Endothelial cell of umbilical vein (primary cell): ENCODE measurements around the gene SELENOV. TPM values are rescaled to one million over a fixed set of nuclear protein-coding genes. Genes with fewer than 3 reads are reported as not detected.

ENCODE experiments used
- BruUV-seq: library from RNA; stranded (reverse); fragments of 400-500 nt; replicated peaks from 2 replicates; lab custom pipeline; 2021; lab: Mats Ljungman, UMichigan
- CTCF ChIA-PET: fragments of 300-600, 350-600 bp; sonication (Branson Sonifier 250); formaldehyde crosslinking; loops from one replicate; lab custom pipeline; 2021; ENCODE audit warnings: antibody characterized with exemption, inconsistent platforms; lab: Charles Lee
- POLR2A ChIA-PET: fragments of 300-600, 350-600 bp; sonication (Branson Sonifier 250); formaldehyde crosslinking; loops from one replicate; lab custom pipeline; 2021; ENCODE audit warnings: antibody characterized with exemption, inconsistent platforms; lab: Charles Lee
- DNase-seq: peaks from one replicate; pipeline ENCODE4 v3.0.0-alpha.2; 2011; ENCODE audit warnings: low read depth, low spot score
- FAIRE-seq: peaks from 2 replicates; lab custom pipeline; 2011; peaks lifted over from hg19 to GRCh38; lab: Jason Lieb, UNC
- H2AFZ ChIP-seq: 2 replicates; pipeline ENCODE4 v1.6.0; 2012; ENCODE audit warnings: low read depth, low read length, control low read depth, inconsistent platforms
- H3K27ac ChIP-seq: 2 replicates; pipeline ENCODE4 v1.5.1; 2011; ENCODE audit warnings: low read depth, mild to moderate bottlenecking, control low read depth, low read length, moderate library complexity; ENCODE audit not compliant: insufficient read depth
- H3K27me3 ChIP-seq, 2 experiments: 2 replicates each; pipeline versions ENCODE4 v1.6.0 to v1.6.1; 2011; ENCODE audit warnings: low read length in 2 of 2, mixed read lengths in 1 of 2; ENCODE audit not compliant: control insufficient read depth in 2 of 2, insufficient read depth in 2 of 2
- H3K36me3 ChIP-seq, 2 experiments: 2 replicates in 1 of 2; 3 replicates in 1 of 2; pipeline ENCODE4 v1.5.1; 2011; ENCODE audit warnings: low read length in 2 of 2, mild to moderate bottlenecking in 1 of 2, moderate library complexity in 1 of 2; ENCODE audit not compliant: control insufficient read depth in 2 of 2, insufficient read depth in 2 of 2; ENCODE audit errors: extremely low read depth in 1 of 2
- H3K4me1 ChIP-seq: 3 replicates; pipeline ENCODE4 v1.5.1; 2011; ENCODE audit warnings: mild to moderate bottlenecking, low read length; ENCODE audit not compliant: control insufficient read depth, insufficient read depth; ENCODE audit errors: extremely low read depth
- H3K4me2 ChIP-seq: 2 replicates; pipeline ENCODE4 v1.6.1; 2011; ENCODE audit warnings: low read length, control low read depth, mixed read lengths; ENCODE audit not compliant: insufficient read depth
- H3K4me3 ChIP-seq, 3 experiments: fragments of 200-600 bp in 1 of 3; sonication (generic), shearing (Covaris generic) in 1 of 3; replicated peaks in 1 of 3; 2 replicates each; pipeline ENCODE4 v1.5.1; 2011 to 2016; ENCODE audit warnings: control low read depth in 3 of 3, low read length in 3 of 3, mild to moderate bottlenecking in 2 of 3, inconsistent platforms in 1 of 3, low read depth in 1 of 3, moderate library complexity in 1 of 3; ENCODE audit not compliant: insufficient read depth in 1 of 3
- H3K79me2 ChIP-seq: 2 replicates; pipeline ENCODE4 v1.6.0; 2012; ENCODE audit warnings: low read length, inconsistent platforms; ENCODE audit not compliant: control insufficient read depth, insufficient read depth
- H3K9ac ChIP-seq: replicated peaks from 2 replicates; pipeline ENCODE3; 2011; ENCODE audit warnings: low read length, control low read depth; ENCODE audit not compliant: insufficient read depth; ENCODE audit errors: extremely low read depth
- H3K9me1 ChIP-seq: replicated peaks from 3 replicates; pipeline ENCODE4 v1.6.0; 2011; ENCODE audit warnings: mild to moderate bottlenecking, low read length; ENCODE audit not compliant: control insufficient read depth, insufficient read depth; ENCODE audit errors: extremely low read depth
- H3K9me3 ChIP-seq: replicated peaks from 2 replicates; pipeline ENCODE4 v1.5.1; 2012; ENCODE audit warnings: low read length, inconsistent platforms; ENCODE audit not compliant: control insufficient read depth, insufficient read depth
- H4K20me1 ChIP-seq: replicated peaks from 2 replicates; pipeline ENCODE3; 2011; ENCODE audit warnings: mild to moderate bottlenecking, low read length; ENCODE audit not compliant: control insufficient read depth, insufficient read depth; ENCODE audit errors: extremely low read depth
- CTCF ChIP-seq, 2 donors: IDR thresholded peaks; 1 replicate in 1 of 2; 2 replicates in 1 of 2; pipeline ENCODE4 v1.5.1; 2011; ENCODE audit warnings: low read length in 2 of 2, mild to moderate bottlenecking in 2 of 2, moderate library complexity in 2 of 2, control low read depth in 1 of 2, inconsistent platforms in 1 of 2, low read depth in 1 of 2; ENCODE audit not compliant: insufficient read depth in 1 of 2; ENCODE audit errors: extremely low read depth in 1 of 2
- EZH2 ChIP-seq: IDR thresholded peaks from 2 replicates; pipeline ENCODE4 v1.6.1; 2012; ENCODE audit warnings: borderline replicate concordance, low read depth, mild to moderate bottlenecking, moderate library complexity, low read length, inconsistent platforms; ENCODE audit not compliant: severe bottlenecking
- FOS ChIP-seq: IDR thresholded peaks from 2 replicates; pipeline ENCODE4 v1.6.1; 2011; ENCODE audit warnings: mild to moderate bottlenecking, low read length, moderate library complexity, borderline replicate concordance; ENCODE audit not compliant: insufficient read depth
- GATA2 ChIP-seq: IDR thresholded peaks from 2 replicates; pipeline ENCODE4 v1.7.0; 2011; ENCODE audit warnings: low read depth, mild to moderate bottlenecking, moderate library complexity, mixed read lengths, low read length; ENCODE audit not compliant: insufficient read length, insufficient read depth
- JUN ChIP-seq: IDR thresholded peaks from 2 replicates; pipeline ENCODE4 v1.6.1; 2011; ENCODE audit warnings: borderline replicate concordance, low read depth; ENCODE audit not compliant: insufficient read length, insufficient read depth
- MAX ChIP-seq: IDR thresholded peaks from 2 replicates; pipeline ENCODE4 v1.6.1; 2011; ENCODE audit not compliant: insufficient read depth, insufficient read length
- MYC ChIP-seq: IDR thresholded peaks from one replicate; pipeline ENCODE4 v1.6.1; 2011; ENCODE audit warnings: mild to moderate bottlenecking, low read depth, low read length
- POLR2A ChIP-seq: IDR thresholded peaks from 2 replicates; pipeline ENCODE4 v1.6.1; 2012; ENCODE audit warnings: low read depth, mild to moderate bottlenecking, control low read depth, low read length
- POLR2AphosphoS5 ChIP-seq: IDR thresholded peaks from 2 replicates; pipeline ENCODE4 v1.6.1; 2012; ENCODE audit warnings: low read depth, mild to moderate bottlenecking, control low read depth, low read length, moderate library complexity; ENCODE audit not compliant: insufficient read depth
- dilution Hi-C: fragments of 300-500 bp; cut with MboI; formaldehyde crosslinking; loops from one replicate; pipeline ENCODE4 v1.15.0; 2019; ENCODE audit warnings: low sequenced_read_pairs; ENCODE audit not compliant: extremely low pct_ligation_motif_present
- intact Hi-C: fragments of 100-400 bp; cut with micrococcal nuclease; formaldehyde crosslinking; loops from one replicate; pipeline ENCODE4 v1.10.0; 2022
- polyA plus RNA-seq, 4 experiments: library from polyadenylated mRNA; depleted of rRNA in 3 of 4; stranded (reverse) in 3 of 4; unstranded in 1 of 4; fragments of >200 nt; gene quantifications; 2 replicates each; pipeline versions ENCODE4 v1.2.1 to v1.2.3, GENCODE V29; 2011 to 2012; ENCODE audit warnings: missing spikeins in 1 of 4
- total RNA-seq: library from RNA; stranded (reverse); gene quantifications from 2 replicates; pipeline ENCODE4 v1.2.3, GENCODE V29; 2021

SELENOV gene
- total and polyA plus RNA-seq, 2 donors (not counting 3 experiments of a cell fraction or from before 2014, with no cell fraction given): not detected

GRCh38 chr19:39558624-39559117, 43.7 kb downstream of the SELENOV start:
- Histone ChIP-seq H3K4me3 (no peak overlapping the region), H3K9ac (no peak overlapping the region), H4K20me1 (no peaks in the 10 kb centered on the region), H3K79me2 (no peaks in the 10 kb centered on the region), H3K4me1 (no peaks in the 10 kb centered on the region), H3K27ac (no peak overlapping the region), H3K9me1 (no peaks in the 10 kb centered on the region), H3K4me2 (no peak overlapping the region), H3K36me3 (no peaks in the 10 kb centered on the region), H3K9me3 (no peaks in the 10 kb centered on the region), H2AFZ (no peak overlapping the region), H3K27me3 (peaks cover 2 to 3% of the 10 kb centered on the region in 2 experiments)
- intact Hi-C loops (no loop called here), dilution Hi-C loops (no loop called here)
- FAIRE-seq (no peak), DNase-seq (no peak)
- TF ChIP-seq JUN (no peak), GATA2 (no peak), MYC (no peak), FOS (no peak), POLR2AphosphoS5 (no peak), POLR2A (no peak), EZH2 (no peak), MAX (no peak), CTCF (IDR thresholded peaks at IDR 0.05; ENCODE audit: extremely low read depth in 1 of 2, insufficient read depth in 1 of 2, low read depth in 1 of 2, low read length in 2 of 2) (no peak)
- ChIA-PET POLR2A (no interaction called here), CTCF (no interaction called here)
- BruUV-seq: no TSS peak
